Brain microvascular endothelial cell (primary cell): ENCODE results near the gene SPSB1.

Experiments used
- DNase-seq: peaks from one replicate; pipeline ENCODE4 v3.0.0-alpha.2; 2020
- H3K27ac ChIP-seq: fragments of 250-450 bp; sonication (Bioruptor Pico); 2 replicates; pipeline ENCODE4 v1.5.1; 2020; ENCODE audit warnings: mild to moderate bottlenecking, moderate library complexity
- H3K27me3 ChIP-seq: fragments of 250-450 bp; sonication (Bioruptor Pico); replicated peaks from 2 replicates; pipeline ENCODE4 v1.5.1; 2020; ENCODE audit warnings: mild to moderate bottlenecking
- H3K36me3 ChIP-seq: fragments of 250-450 bp; sonication (Bioruptor Pico); replicated peaks from 2 replicates; pipeline ENCODE4 v1.5.1; 2020; ENCODE audit warnings: mild to moderate bottlenecking
- H3K4me3 ChIP-seq: 2 replicates; pipeline ENCODE4 v1.5.1; 2011; ENCODE audit warnings: low read depth, mild to moderate bottlenecking, control low read depth, low read length, moderate library complexity
- in situ Hi-C: cut with HindIII; loops from 2 replicates; pipeline ENCODE4 v1.10.0; 2017; ENCODE audit warnings: low sequenced_read_pairs, low pct_ligation_motif_present
- TF ChIP-seq, protein P1 (sequence below): IDR thresholded peaks from 2 replicates; pipeline ENCODE4 v1.5.1; 2011; ENCODE audit warnings: low read depth, mild to moderate bottlenecking, moderate library complexity, low read length, control low read depth, inconsistent platforms; ENCODE audit errors: missing control alignments

SPSB1 gene

DNA sequence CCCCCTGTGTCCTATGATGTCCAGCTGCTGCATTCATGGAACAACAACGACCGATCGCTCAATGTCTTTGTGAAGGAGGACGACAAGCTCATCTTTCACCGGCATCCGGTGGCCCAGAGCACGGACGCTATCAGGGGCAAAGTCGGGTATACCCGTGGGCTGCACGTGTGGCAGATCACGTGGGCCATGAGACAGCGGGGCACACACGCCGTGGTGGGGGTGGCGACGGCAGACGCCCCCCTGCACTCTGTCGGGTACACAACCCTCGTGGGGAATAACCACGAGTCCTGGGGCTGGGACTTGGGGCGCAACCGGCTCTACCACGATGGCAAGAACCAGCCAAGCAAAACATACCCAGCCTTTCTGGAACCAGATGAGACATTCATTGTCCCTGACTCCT is 63.3 kb downstream of the SPSB1 start:
- TF ChIP-seq, protein P1, sequence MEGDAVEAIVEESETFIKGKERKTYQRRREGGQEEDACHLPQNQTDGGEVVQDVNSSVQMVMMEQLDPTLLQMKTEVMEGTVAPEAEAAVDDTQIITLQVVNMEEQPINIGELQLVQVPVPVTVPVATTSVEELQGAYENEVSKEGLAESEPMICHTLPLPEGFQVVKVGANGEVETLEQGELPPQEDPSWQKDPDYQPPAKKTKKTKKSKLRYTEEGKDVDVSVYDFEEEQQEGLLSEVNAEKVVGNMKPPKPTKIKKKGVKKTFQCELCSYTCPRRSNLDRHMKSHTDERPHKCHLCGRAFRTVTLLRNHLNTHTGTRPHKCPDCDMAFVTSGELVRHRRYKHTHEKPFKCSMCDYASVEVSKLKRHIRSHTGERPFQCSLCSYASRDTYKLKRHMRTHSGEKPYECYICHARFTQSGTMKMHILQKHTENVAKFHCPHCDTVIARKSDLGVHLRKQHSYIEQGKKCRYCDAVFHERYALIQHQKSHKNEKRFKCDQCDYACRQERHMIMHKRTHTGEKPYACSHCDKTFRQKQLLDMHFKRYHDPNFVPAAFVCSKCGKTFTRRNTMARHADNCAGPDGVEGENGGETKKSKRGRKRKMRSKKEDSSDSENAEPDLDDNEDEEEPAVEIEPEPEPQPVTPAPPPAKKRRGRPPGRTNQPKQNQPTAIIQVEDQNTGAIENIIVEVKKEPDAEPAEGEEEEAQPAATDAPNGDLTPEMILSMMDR: no peak
- Histone ChIP-seq H3K36me3 (peaks cover 37% of the 10 kb centered on the region), H3K27me3 (no peaks in the 10 kb centered on the region), H3K4me3 (no peak overlapping the region), H3K27ac (no peak overlapping the region)
- in situ Hi-C loops: no loop called here
- no peak for DNase-seq

DNA sequence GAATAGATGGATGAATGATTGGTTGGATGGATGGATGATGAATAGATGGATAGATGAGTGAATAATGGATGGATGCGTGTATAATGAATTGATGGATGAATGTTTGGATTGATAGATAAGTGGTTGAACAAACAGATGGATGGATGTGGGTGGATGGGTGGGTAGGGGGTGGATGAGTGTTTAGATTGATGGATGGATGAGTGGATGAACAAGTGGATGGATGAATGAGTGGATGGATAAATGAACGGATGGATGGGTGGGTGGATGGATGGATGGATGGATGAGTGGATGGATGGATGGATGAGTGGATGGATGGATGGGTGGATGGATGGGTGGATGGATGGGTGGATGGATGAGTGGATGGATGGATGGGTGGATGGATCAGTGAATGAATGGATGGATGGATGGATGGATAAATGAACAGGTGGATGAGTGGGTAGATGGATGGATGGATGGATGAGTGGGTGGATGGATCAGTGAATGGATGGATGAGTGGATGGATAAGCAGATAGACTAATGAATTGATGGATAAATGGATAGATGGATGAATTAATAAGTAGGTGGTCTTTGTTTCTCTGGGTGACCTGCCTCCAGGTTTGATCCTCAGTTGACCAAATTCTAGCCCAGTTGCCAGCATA is 64.3 kb downstream of the SPSB1 start:
- Histone ChIP-seq H3K36me3 (peaks cover 37% of the 10 kb centered on the region), H3K27me3 (no peaks in the 10 kb centered on the region), H3K27ac (no peak overlapping the region), H3K4me3 (no peak overlapping the region)
- TF ChIP-seq, protein P1: no peak
- no peak for DNase-seq
- in situ Hi-C loops: no loop called here

DNA sequence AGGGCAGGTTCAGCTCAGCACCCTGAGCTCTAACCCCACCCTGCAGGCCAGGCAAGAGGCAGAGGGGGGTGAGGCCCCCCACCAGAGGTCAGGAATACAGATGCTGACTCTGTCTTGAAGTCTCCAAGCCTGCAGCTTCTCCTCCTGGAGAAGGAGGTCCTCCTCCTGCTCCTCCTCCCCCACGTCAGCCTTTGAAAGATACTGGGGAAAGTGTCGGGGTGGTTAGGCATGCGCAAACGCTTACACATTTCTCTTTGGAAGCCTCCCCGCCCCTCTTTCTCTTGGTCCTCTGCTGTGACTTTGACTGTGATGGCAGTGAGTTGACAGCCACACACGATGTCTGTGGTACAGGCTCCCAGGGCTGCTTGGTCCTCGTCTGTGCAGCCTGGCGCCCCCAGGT is 65.3 kb downstream of the SPSB1 start:
- no peaks in the 10 kb centered on the region for H3K27me3 ChIP-seq
- peaks cover 42% of the 10 kb centered on the region for H3K36me3 ChIP-seq
- no peak for DNase-seq
- in situ Hi-C loops: no loop called here
- TF ChIP-seq, protein P1: no peak
- H3K4me3 ChIP-seq: no peak overlapping the region
- no peak overlapping the region for H3K27ac ChIP-seq

DNA sequence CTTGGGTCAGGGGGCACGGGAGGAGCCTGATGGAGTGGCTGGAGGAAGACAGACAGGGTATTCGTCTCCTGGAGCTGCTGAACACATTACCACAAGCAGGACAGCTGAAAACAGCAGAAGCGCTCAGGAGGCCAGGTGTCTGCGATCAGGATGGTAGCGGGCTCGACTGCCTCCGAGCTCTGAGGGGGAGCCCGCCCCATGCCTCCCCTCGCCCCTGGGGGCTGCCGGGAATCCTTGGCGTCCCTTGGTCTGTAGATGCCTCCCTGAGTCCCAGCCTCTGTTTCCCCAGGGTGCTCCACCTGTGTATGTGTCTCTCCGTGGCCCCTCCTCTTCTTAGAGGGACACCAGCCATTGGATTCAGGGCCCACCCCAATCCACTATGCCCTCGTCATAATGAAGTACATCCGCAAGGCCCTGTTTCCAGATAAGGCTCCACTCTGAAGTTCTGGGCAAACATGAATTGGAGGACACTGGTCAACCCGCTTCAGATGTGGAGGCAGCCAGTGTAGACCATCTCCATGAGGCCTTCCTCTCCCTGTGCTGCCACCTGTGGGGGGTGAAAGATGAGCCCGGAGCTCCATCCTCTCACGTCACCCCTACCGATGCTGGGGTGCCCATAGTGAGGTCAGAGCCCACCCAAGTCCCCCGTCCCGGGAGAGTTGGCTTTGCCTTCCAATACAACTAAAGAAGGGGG is 67.8 kb downstream of the SPSB1 start:
- no peak overlapping the region for H3K27ac ChIP-seq
- TF ChIP-seq, protein P1: no peak
- no peak overlapping the region for H3K4me3 ChIP-seq
- peaks cover 37% of the 10 kb centered on the region for H3K36me3 ChIP-seq
- in situ Hi-C loops: no loop called here
- no peak for DNase-seq
- no peaks in the 10 kb centered on the region for H3K27me3 ChIP-seq

DNA sequence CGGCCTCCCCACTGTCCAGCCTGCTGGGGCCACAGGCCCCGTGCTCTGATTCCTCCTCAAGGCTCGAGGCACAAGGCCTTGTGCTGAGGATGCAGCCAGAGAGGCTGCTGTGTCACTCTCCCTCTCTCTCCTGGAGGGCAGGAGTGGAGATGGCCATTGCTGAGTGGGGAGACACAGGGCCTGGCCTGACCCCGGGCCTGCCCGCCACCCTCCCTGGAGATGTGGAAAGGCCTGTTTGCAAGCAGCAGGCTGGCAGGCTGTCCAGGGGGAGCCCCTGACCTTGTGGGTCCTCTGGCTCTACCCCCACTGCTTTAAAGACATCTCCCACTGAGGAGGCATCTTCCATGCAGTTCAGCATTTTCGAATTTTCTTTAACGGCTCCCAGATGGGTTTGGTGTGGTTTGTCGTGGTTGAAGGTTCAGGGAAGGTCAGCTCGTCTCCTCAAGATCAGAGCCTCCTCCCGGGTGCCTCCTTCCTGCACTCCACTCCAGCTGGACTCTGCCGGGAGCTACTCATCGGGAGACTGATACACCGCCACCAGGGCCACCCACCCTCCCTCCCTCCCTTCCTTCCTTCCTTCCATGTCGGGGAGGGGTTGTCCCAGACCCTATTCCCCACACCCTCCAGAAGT is 69.1 kb downstream of the SPSB1 start:
- no peaks in the 10 kb centered on the region for H3K27me3 ChIP-seq
- H3K27ac ChIP-seq: no peak overlapping the region
- in situ Hi-C loops: no loop called here
- peaks cover 25% of the 10 kb centered on the region for H3K36me3 ChIP-seq
- no peak overlapping the region for H3K4me3 ChIP-seq
- DNase-seq: no peak
- TF ChIP-seq, protein P1: no peak

DNA sequence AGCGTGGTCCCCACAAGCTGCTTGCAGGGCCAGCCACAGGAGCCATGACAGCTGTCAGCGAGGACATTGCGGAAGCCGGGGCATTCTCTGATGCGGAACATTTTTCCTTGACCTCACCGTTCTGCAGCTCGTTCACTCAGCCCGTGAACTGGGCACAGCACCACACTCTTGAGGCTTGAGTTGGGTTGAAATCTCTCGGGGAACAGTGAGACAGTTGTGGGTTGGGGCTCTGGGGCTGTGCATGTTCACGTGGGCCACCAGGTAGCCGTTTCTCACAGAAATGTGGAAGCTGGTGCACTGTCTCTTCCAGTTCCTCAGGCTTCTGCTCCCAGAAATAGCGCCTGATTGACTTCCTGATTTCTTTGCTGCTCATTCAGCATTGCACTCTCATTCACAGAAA is 69.8 kb downstream of the SPSB1 start:
- Histone ChIP-seq H3K4me3 (no peak overlapping the region), H3K27me3 (no peaks in the 10 kb centered on the region), H3K36me3 (peaks cover 26% of the 10 kb centered on the region), H3K27ac (no peak overlapping the region)
- in situ Hi-C loops: no loop called here
- no peak for DNase-seq
- TF ChIP-seq, protein P1: no peak
